Measurements from ENCODE around the gene TCAP. TPM values are rescaled to one million over a fixed set of nuclear protein-coding genes. Genes with fewer than 3 reads are reported as not detected.

The TCAP gene
- total RNA-seq, 1 donor = 0.36 TPM

- Histone ChIP-seq H3K4me1 (ENCODE audit: insufficient read depth, low read length) (peaks cover 13% of the 10 kb centered on the region), H2AFZ (ENCODE audit: low read length) (no peak overlapping the region), H3K4me2 (ENCODE audit: insufficient read depth, low read length) (no peak overlapping the region), H3K36me3 (ENCODE audit: insufficient read depth, low read length) (peaks cover 33% of the 10 kb centered on the region), H4K20me1 (ENCODE audit: insufficient read depth, low read length) (peaks cover 48% of the 10 kb centered on the region), H3K9me3 (ENCODE audit: low read depth, low read length) (no peaks in the 10 kb centered on the region), H3K4me3 (ENCODE audit: insufficient read depth, low read length) (no peak overlapping the region), H3K79me2 (ENCODE audit: insufficient read depth, low read length) (peaks cover 56% of the 10 kb centered on the region), H3K27me3 (ENCODE audit: insufficient read depth, low read length) (no peaks in the 10 kb centered on the region), H3K27ac (ENCODE audit: low read depth, low read length) (no peak overlapping the region)
- peak; percentile 47 for DNase-seq (ENCODE audit: insufficient read length, low spot score, missing footprints)
- no peak for TF ChIP-seq CTCF (IDR thresholded peaks at IDR 0.05; ENCODE audit: extremely low read depth, low read depth, low read length)
These were observed 40.7 kb downstream of the TCAP start for GRCh38 chr17:39705786-39706348.

GRCh38 chr17:39706383-39706782 lies 41.2 kb downstream of the TCAP start:
- Histone ChIP-seq H2AFZ (ENCODE audit: low read length) (no peak overlapping the region), H4K20me1 (ENCODE audit: insufficient read depth, low read length) (peaks cover 43% of the 10 kb centered on the region), H3K4me3 (ENCODE audit: insufficient read depth, low read length) (no peak overlapping the region), H3K36me3 (ENCODE audit: insufficient read depth, low read length) (peaks cover 33% of the 10 kb centered on the region), H3K9me3 (ENCODE audit: low read depth, low read length) (no peaks in the 10 kb centered on the region), H3K27me3 (ENCODE audit: insufficient read depth, low read length) (no peaks in the 10 kb centered on the region), H3K27ac (ENCODE audit: low read depth, low read length) (no peak overlapping the region), H3K4me2 (ENCODE audit: insufficient read depth, low read length) (no peak overlapping the region), H3K79me2 (ENCODE audit: insufficient read depth, low read length) (peaks cover 51% of the 10 kb centered on the region), H3K4me1 (ENCODE audit: insufficient read depth, low read length) (peaks cover 9% of the 10 kb centered on the region)
- no peak for DNase-seq (ENCODE audit: insufficient read length, low spot score, missing footprints)
- TF ChIP-seq CTCF (IDR thresholded peaks at IDR 0.05; ENCODE audit: extremely low read depth, low read depth, low read length) = no peak

GRCh38 chr17:39706921-39707337 lies 41.8 kb downstream of the TCAP start:
- no peak overlapping the region for H3K4me3 ChIP-seq (ENCODE audit: insufficient read depth, low read length)
- TF ChIP-seq CTCF (IDR thresholded peaks at IDR 0.05; ENCODE audit: extremely low read depth, low read depth, low read length) = no peak
- no peak overlapping the region for H3K4me2 ChIP-seq (ENCODE audit: insufficient read depth, low read length)
- no peaks in the 10 kb centered on the region for H3K9me3 ChIP-seq (ENCODE audit: low read depth, low read length)
- H2AFZ ChIP-seq (ENCODE audit: low read length) = no peak overlapping the region
- H3K27ac ChIP-seq (ENCODE audit: low read depth, low read length) = no peak overlapping the region
- H3K27me3 ChIP-seq (ENCODE audit: insufficient read depth, low read length) = no peaks in the 10 kb centered on the region
- H3K79me2 ChIP-seq (ENCODE audit: insufficient read depth, low read length) = peaks cover 46% of the 10 kb centered on the region
- peaks cover 6% of the 10 kb centered on the region for H3K4me1 ChIP-seq (ENCODE audit: insufficient read depth, low read length)
- H3K36me3 ChIP-seq (ENCODE audit: insufficient read depth, low read length) = peaks cover 33% of the 10 kb centered on the region
- DNase-seq (ENCODE audit: insufficient read length, low spot score, missing footprints) = peak; percentile 17
- peaks cover 40% of the 10 kb centered on the region for H4K20me1 ChIP-seq (ENCODE audit: insufficient read depth, low read length)

- Histone ChIP-seq H4K20me1 (ENCODE audit: insufficient read depth, low read length) (peaks cover 26% of the 10 kb centered on the region), H3K36me3 (ENCODE audit: insufficient read depth, low read length) (peaks cover 43% of the 10 kb centered on the region), H3K27me3 (ENCODE audit: insufficient read depth, low read length) (no peaks in the 10 kb centered on the region), H3K79me2 (ENCODE audit: insufficient read depth, low read length) (peaks cover 22% of the 10 kb centered on the region), H3K4me1 (ENCODE audit: insufficient read depth, low read length) (peaks cover 5% of the 10 kb centered on the region), H3K27ac (ENCODE audit: low read depth, low read length) (no peak overlapping the region), H3K4me3 (ENCODE audit: insufficient read depth, low read length) (no peak overlapping the region), H2AFZ (ENCODE audit: low read length) (no peak overlapping the region), H3K4me2 (ENCODE audit: insufficient read depth, low read length) (no peak overlapping the region), H3K9me3 (ENCODE audit: low read depth, low read length) (no peaks in the 10 kb centered on the region)
- peak; percentile 43 for DNase-seq (ENCODE audit: insufficient read length, low spot score, missing footprints)
- no peak for TF ChIP-seq CTCF (IDR thresholded peaks at IDR 0.05; ENCODE audit: extremely low read depth, low read depth, low read length)
These were observed 44.3 kb downstream of the TCAP start for GRCh38 chr17:39709319-39709997.
